Vagina (tissue), 2 donors: ENCODE results near the gene TEKT5. TPM values are rescaled to one million over a fixed set of nuclear protein-coding genes. Genes with fewer than 3 reads are reported as not detected.
"Not testable (repeated sequence)": the region's sequence is repeated elsewhere in the genome, so short reads cannot be mapped to it uniquely, and the experiment has no call there.

Experiments used
- DNase-seq, 2 donors: peaks; one replicate each; pipeline ENCODE4 v3.0.0-alpha.2; 2017; ENCODE audit errors: extremely low spot score in 2 of 2
- H3K27ac ChIP-seq: fragments of 200-600 bp; sonication (generic); one replicate; pipeline ENCODE4 v1.5.1; 2019
- H3K27me3 ChIP-seq: fragments of 200-600 bp; sonication (generic); one replicate; pipeline ENCODE4 v1.5.1; 2019
- H3K36me3 ChIP-seq, 2 donors: fragments of 200-600 bp; sonication (generic); one replicate each; pipeline ENCODE4 v1.5.1; 2017 to 2019
- H3K4me1 ChIP-seq: fragments of 200-600 bp; sonication (generic); one replicate; pipeline ENCODE4 v1.5.1; 2019
- H3K4me3 ChIP-seq, 2 donors: fragments of 200-600 bp; sonication (generic); 1 replicate in 1 of 2; 2 replicates in 1 of 2; pipeline ENCODE4 v1.5.1; 2016 to 2019
- H3K9me3 ChIP-seq: fragments of 200-600 bp; sonication (generic); one replicate; pipeline ENCODE4 v1.5.1; 2019
- POLR2A ChIP-seq, 2 donors: fragments of 450-650 bp; IDR thresholded peaks; one replicate each; pipeline ENCODE4 v1.6.1; 2017; ENCODE audit warnings: antibody characterized with exemption in 2 of 2, mild to moderate bottlenecking in 2 of 2, moderate library complexity in 2 of 2
- POLR2AphosphoS5 ChIP-seq, 2 donors: sonication (generic); formaldehyde crosslinking; IDR thresholded peaks; one replicate each; pipeline ENCODE4 v1.9.0; 2017; ENCODE audit warnings: antibody characterized with exemption in 2 of 2, mild to moderate bottlenecking in 2 of 2, low read depth in 1 of 2; ENCODE audit not compliant: insufficient read depth in 1 of 2
- intact Hi-C: fragments of 100-400 bp; cut with DNase I; formaldehyde crosslinking; loops from one replicate; pipeline ENCODE4 v1.15.1; 2023
- total RNA-seq: library from RNA; depleted of rRNA; stranded (reverse); fragments of >200 nt; gene quantifications from one replicate; pipeline ENCODE4 v1.2.3, GENCODE V29; 2016
- TF ChIP-seq, protein P1 (sequence below), 3 experiments: fragments of 450-650 bp in 2 of 3; fragments of 200-600 bp in 1 of 3; sonication (generic) in 1 of 3; IDR thresholded peaks; one replicate each; pipeline ENCODE4 v1.5.1; 2017 to 2019; ENCODE audit warnings: antibody characterized with exemption in 3 of 3, mild to moderate bottlenecking in 2 of 3, moderate library complexity in 2 of 3

The TEKT5 gene
- total RNA-seq, 1 donor from 2014 or later = not detected

DNA sequence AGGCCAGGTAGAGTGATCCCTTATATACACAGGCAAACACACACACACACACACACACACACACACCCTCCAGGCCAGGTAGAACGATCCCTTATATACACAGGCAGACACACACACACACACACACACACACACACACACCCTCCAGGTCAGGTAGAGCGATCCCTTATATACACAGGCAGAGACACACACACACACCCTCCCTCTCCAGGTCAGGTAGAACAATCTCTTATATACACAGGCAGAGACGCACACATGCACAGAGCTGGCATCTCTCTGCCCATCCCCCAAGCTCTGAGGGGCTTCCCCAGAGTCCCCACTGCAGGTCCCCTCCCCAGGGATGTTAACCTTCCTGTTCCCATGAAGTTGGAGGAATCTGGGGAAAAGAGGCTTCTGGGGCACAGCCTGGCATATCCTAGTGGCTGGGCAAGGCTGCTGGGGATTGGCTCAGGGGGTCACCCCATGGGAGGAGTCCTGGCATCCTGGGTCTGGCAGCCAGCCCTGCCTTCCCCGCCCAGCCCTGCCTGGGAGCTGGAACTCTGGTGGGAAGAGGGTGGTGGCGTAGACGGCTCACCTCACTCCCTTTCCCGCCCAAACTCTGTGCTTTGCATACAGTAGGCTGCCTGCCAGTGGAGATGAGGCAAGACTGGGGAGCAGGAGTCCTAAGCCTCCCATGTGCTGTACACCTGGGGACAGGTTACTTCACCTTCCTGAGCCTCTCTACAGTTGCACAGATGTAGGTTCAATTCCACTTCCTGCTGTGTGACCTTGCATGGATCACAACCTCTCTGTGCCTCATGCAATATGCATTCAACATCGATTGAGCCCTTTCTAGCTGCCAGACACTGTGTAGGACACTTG is 41.8 kb downstream of the TEKT5 start:
- Histone ChIP-seq H3K4me1 (no peaks in the 10 kb centered on the region), H3K9me3 (no peaks in the 10 kb centered on the region), H3K4me3 (no peak overlapping the region), H3K36me3 (no peaks in the 10 kb centered on the region), H3K27me3 (no peaks in the 10 kb centered on the region), H3K27ac (no peak overlapping the region)
- no peak for DNase-seq
- intact Hi-C loops = no loop called here
- TF ChIP-seq, protein P1, sequence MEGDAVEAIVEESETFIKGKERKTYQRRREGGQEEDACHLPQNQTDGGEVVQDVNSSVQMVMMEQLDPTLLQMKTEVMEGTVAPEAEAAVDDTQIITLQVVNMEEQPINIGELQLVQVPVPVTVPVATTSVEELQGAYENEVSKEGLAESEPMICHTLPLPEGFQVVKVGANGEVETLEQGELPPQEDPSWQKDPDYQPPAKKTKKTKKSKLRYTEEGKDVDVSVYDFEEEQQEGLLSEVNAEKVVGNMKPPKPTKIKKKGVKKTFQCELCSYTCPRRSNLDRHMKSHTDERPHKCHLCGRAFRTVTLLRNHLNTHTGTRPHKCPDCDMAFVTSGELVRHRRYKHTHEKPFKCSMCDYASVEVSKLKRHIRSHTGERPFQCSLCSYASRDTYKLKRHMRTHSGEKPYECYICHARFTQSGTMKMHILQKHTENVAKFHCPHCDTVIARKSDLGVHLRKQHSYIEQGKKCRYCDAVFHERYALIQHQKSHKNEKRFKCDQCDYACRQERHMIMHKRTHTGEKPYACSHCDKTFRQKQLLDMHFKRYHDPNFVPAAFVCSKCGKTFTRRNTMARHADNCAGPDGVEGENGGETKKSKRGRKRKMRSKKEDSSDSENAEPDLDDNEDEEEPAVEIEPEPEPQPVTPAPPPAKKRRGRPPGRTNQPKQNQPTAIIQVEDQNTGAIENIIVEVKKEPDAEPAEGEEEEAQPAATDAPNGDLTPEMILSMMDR (IDR thresholded peaks at IDR 0.05) = no peak
- TF ChIP-seq POLR2AphosphoS5 (IDR thresholded peaks at IDR 0.05; ENCODE audit: insufficient read depth in 1 of 2, low read depth in 1 of 2) = peak; percentile 34 to 35

DNA sequence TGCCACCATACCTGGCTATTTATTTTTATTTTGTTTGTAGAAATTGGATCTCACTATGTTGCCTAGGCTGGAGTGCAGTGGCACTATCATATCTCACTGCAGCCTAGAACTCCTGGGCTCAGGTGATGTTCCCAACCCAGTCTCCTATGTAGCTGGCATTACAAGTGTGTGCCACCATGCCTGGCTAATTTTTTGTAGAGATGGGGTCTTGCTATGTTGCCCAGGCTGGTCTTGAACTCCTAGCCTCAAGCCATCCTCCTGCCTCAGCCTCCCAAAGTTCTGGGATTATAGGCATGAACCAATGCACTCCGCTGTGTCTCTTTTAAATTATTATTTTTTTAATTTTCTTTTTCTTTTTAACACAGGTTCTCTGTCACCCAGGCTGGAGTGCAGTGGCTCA is 45.6 kb downstream of the TEKT5 start:
- intact Hi-C loops, H3K4me3 ChIP-seq, H3K27me3 ChIP-seq, H3K9me3 ChIP-seq, H3K4me1 ChIP-seq, DNase-seq, H3K27ac ChIP-seq, H3K36me3 ChIP-seq: not testable (repeated sequence)

DNA sequence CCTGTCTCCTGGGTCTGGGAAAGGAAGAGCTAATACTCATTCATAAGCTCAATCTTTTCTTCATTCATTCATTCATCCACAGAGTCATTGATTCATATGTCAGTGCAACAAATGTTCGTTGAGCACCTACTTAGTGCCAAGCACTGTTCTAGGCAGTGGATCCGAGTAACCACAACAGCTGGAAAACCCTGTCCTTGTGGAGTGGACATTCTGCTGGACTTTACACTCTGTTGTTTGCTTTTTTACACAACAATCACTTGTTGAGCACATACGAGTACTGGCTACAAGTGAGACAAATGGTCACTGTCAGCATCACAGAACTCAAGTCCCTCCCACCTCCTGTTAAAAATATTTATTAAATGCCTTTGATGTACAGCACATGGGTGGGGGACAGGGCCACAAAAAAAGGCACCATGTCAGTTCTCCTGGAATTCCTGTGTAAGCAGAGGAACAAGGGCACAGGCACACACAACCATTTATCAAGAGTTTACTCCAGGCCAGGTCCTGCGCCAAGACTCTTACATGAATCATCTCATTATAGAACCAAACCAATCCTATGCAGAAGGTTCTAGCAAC is 46.9 kb downstream of the TEKT5 start:
- H3K36me3 ChIP-seq = no peaks in the 10 kb centered on the region
- no peaks in the 10 kb centered on the region for H3K4me1 ChIP-seq
- H3K9me3 ChIP-seq = no peaks in the 10 kb centered on the region
- H3K27me3 ChIP-seq = no peaks in the 10 kb centered on the region
- no peak overlapping the region for H3K4me3 ChIP-seq
- intact Hi-C loops = no loop called here
- DNase-seq = no peak
- H3K27ac ChIP-seq = no peak overlapping the region
- TF ChIP-seq, protein P1 (IDR thresholded peaks at IDR 0.05) = no peak
- TF ChIP-seq POLR2A (IDR thresholded peaks at IDR 0.05) = no peak
- no peak for TF ChIP-seq POLR2AphosphoS5 (IDR thresholded peaks at IDR 0.05; ENCODE audit: insufficient read depth in 1 of 2, low read depth in 1 of 2)

DNA sequence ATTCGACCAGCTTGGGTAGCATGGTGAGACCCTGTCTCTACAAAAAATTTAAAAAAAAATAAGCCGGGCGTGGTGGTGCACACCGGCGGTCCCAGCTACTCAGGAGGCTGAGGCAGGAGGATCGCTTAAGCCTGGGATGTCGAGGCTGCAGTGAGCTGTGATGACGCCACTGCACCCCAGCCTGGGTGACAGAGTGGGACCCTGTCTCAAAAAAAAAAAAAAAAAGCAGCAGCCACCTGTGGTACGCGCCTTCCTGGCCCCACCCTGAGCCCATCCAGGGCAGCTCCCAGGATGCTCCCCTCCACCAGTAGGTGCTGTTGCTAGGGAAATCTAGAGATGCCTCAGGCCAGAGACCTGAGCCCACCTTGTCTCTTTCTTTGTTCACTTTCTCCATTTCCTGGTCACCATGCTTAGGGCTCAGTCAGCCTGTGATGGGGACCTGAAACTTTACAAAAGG is 47.4 kb downstream of the TEKT5 start:
- Histone ChIP-seq H3K27ac (no peak overlapping the region), H3K4me1 (no peaks in the 10 kb centered on the region), H3K9me3 (no peaks in the 10 kb centered on the region), H3K4me3 (no peak overlapping the region), H3K36me3 (no peaks in the 10 kb centered on the region), H3K27me3 (no peaks in the 10 kb centered on the region)
- DNase-seq = no peak
- TF ChIP-seq POLR2A (IDR thresholded peaks at IDR 0.05) (no peak), POLR2AphosphoS5 (IDR thresholded peaks at IDR 0.05; ENCODE audit: insufficient read depth in 1 of 2, low read depth in 1 of 2) (no peak)
- TF ChIP-seq, protein P1 (IDR thresholded peaks at IDR 0.05) = no peak
- intact Hi-C loops = no loop called here

DNA sequence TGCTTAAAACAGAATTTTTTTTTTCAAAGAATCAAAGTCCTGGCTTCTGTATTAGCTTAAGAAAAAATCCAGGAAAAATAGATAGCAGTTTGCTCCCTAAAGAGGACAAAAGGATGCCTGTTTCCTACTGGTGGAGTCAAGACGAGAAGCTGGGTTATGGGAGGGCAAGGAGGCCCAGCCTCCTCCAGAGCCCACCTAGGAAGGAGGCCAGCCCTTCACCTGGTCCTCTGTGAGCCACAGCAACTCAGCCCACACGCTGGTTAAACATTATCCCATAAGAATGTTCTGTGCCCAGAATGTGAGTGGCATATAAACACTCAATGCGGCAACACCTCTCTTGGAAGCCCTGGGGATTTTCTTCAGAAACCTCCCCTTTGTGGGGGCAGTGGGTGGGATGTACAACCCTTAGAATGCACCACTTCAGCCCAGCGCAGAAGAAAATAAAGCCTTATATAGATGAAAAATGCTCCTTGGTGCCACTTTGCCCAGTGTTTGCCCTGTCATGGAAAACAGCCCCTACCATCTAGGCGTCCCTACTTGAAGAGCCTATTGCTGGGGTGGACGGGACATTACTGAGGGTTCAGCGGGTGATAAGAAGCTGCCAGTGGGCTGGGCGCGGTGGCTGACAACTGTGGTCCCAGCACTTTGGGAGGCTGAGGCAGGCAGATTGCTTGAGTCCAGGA is 48.0 kb downstream of the TEKT5 start:
- intact Hi-C loops = no loop called here
- DNase-seq = no peak
- no peaks in the 10 kb centered on the region for H3K27me3 ChIP-seq
- no peak overlapping the region for H3K27ac ChIP-seq
- no peaks in the 10 kb centered on the region for H3K36me3 ChIP-seq
- no peaks in the 10 kb centered on the region for H3K9me3 ChIP-seq
- no peak for TF ChIP-seq POLR2AphosphoS5 (IDR thresholded peaks at IDR 0.05; ENCODE audit: insufficient read depth in 1 of 2, low read depth in 1 of 2)
- TF ChIP-seq POLR2A (IDR thresholded peaks at IDR 0.05) = no peak
- TF ChIP-seq, protein P1 (IDR thresholded peaks at IDR 0.05) = no peak
- H3K4me3 ChIP-seq = no peak overlapping the region
- H3K4me1 ChIP-seq = no peaks in the 10 kb centered on the region
